Activated naive CD4-positive, alpha-beta T cell treated with anti-CD3 and anti-CD28 coated beads for 36 hours (primary cell): ENCODE data around the gene NBEAL2. TPM values are rescaled to one million over a fixed set of nuclear protein-coding genes. Genes with fewer than 3 reads are reported as not detected.

ENCODE experiments used
- CTCF ChIA-PET: fragments of 350-600 bp; sonication (Branson Sonifier 250); formaldehyde crosslinking; loops from one replicate; lab custom pipeline; 2021; ENCODE audit warnings: antibody characterized with exemption; lab: Charles Lee
- DNase-seq: peaks from one replicate; pipeline ENCODE4 v3.0.0-alpha.2; 2020
- H3K27ac Mint-ChIP-seq: one replicate; pipeline ENCODE4 v1.8.0; 2021; ENCODE audit warnings: mild to moderate bottlenecking, mixed read lengths
- H3K27me3 Mint-ChIP-seq: one replicate; pipeline ENCODE4 v1.8.0; 2021; ENCODE audit warnings: low read depth, mixed read lengths
- H3K36me3 Mint-ChIP-seq: one replicate; pipeline ENCODE4 v1.8.0; 2021; ENCODE audit warnings: low read depth, mixed read lengths
- H3K4me1 Mint-ChIP-seq: one replicate; pipeline ENCODE4 v1.8.0; 2021; ENCODE audit warnings: low read depth, mixed read lengths
- H3K4me3 Mint-ChIP-seq: one replicate; pipeline ENCODE4 v1.8.0; 2021; ENCODE audit warnings: mild to moderate bottlenecking, moderate library complexity, mixed read lengths
- H3K9me3 Mint-ChIP-seq: one replicate; pipeline ENCODE4 v1.8.0; 2021; ENCODE audit warnings: mixed read lengths
- intact Hi-C: fragments of 100-400 bp; cut with micrococcal nuclease; formaldehyde crosslinking; loops from one replicate; pipeline ENCODE4 v1.15.1; 2023
- total RNA-seq, 2 experiments: library from RNA; stranded (reverse); gene quantifications; one replicate each; pipeline ENCODE4 v1.2.3, GENCODE V29; 2021

Gene NBEAL2
- total RNA-seq, 2 experiments from 2014 or later, result 85.0 to 92.4 TPM

GRCh38 chr3:47011371-47011770, 31.9 kb downstream of the NBEAL2 start:
- no peak overlapping the region for H3K27ac Mint-ChIP-seq
- H3K27me3 Mint-ChIP-seq, result no peaks in the 10 kb centered on the region
- no peak overlapping the region for H3K4me3 Mint-ChIP-seq
- peaks cover 9% of the 10 kb centered on the region for H3K36me3 Mint-ChIP-seq
- CTCF ChIA-PET, result no interaction called here
- intact Hi-C loops, result no loop called here
- peak; percentile 3 for DNase-seq
- H3K9me3 Mint-ChIP-seq, result no peaks in the 10 kb centered on the region
- peaks cover 2% of the 10 kb centered on the region for H3K4me1 Mint-ChIP-seq

- peaks cover 15% of the 10 kb centered on the region for H3K4me1 Mint-ChIP-seq
- H3K27ac Mint-ChIP-seq, result peak overlapping the region; percentile 12
- intact Hi-C loops, result no loop called here
- H3K36me3 Mint-ChIP-seq, result peaks cover 13% of the 10 kb centered on the region
- no peak overlapping the region for H3K4me3 Mint-ChIP-seq
- no peaks in the 10 kb centered on the region for H3K9me3 Mint-ChIP-seq
- CTCF ChIA-PET, result no interaction called here
- H3K27me3 Mint-ChIP-seq, result no peaks in the 10 kb centered on the region
- DNase-seq, result peak; percentile 5
Observed at GRCh38 chr3:47012342-47013230, 33.1 kb downstream of the NBEAL2 start.

- Mint-ChIP-seq H3K27me3 (no peaks in the 10 kb centered on the region), H3K9me3 (no peaks in the 10 kb centered on the region), H3K27ac (no peak overlapping the region), H3K4me3 (no peak overlapping the region), H3K36me3 (peaks cover 14% of the 10 kb centered on the region), H3K4me1 (peaks cover 21% of the 10 kb centered on the region)
- peak; percentile 3 for DNase-seq
- intact Hi-C loops, result no loop called here
- CTCF ChIA-PET, result no interaction called here
Observed at GRCh38 chr3:47013231-47013630, 33.8 kb downstream of the NBEAL2 start.

- Mint-ChIP-seq H3K4me3 (no peak overlapping the region), H3K9me3 (no peaks in the 10 kb centered on the region), H3K4me1 (peaks cover 26% of the 10 kb centered on the region), H3K36me3 (peaks cover 16% of the 10 kb centered on the region), H3K27ac (no peak overlapping the region), H3K27me3 (no peaks in the 10 kb centered on the region)
- DNase-seq, result no peak
- intact Hi-C loops, result no loop called here
- CTCF ChIA-PET, result interaction anchor here (0.6 kb wide), 1 partner anchor 305 kb away, joined by 3 read pairs; no protein-coding TSS in a partner anchor
Observed at GRCh38 chr3:47014036-47014435, 34.6 kb downstream of the NBEAL2 start.

- no peaks in the 10 kb centered on the region for H3K27me3 Mint-ChIP-seq
- peak overlapping the region; percentile 28 for H3K27ac Mint-ChIP-seq
- H3K4me1 Mint-ChIP-seq, result peaks cover 37% of the 10 kb centered on the region
- H3K36me3 Mint-ChIP-seq, result peaks cover 16% of the 10 kb centered on the region
- intact Hi-C loops, result loop anchor here (5.0 kb wide), 3 partner anchors 267 to 367 kb away; partner anchors contain the start of genes KIF9, KLHL18 and PTPN23
- no peak for DNase-seq
- H3K4me3 Mint-ChIP-seq, result no peak overlapping the region
- H3K9me3 Mint-ChIP-seq, result no peaks in the 10 kb centered on the region
- CTCF ChIA-PET, result interaction anchor here (0.6 kb wide), 1 partner anchor 12 kb away, joined by 3 read pairs; no protein-coding TSS in a partner anchor
Observed at GRCh38 chr3:47015151-47015550, 35.7 kb downstream of the NBEAL2 start.

GRCh38 chr3:47016086-47016933, 36.8 kb downstream of the NBEAL2 start:
- CTCF ChIA-PET, result no interaction called here
- intact Hi-C loops, result loop anchor here (2.0 to 5.0 kb wide), 4 partner anchors 30 to 366 kb away; partner anchors contain the start of genes KIF9, KLHL18 and PTPN23
- Mint-ChIP-seq H3K27ac (peak overlapping the region; percentile 70), H3K27me3 (no peaks in the 10 kb centered on the region), H3K9me3 (no peaks in the 10 kb centered on the region), H3K4me3 (no peak overlapping the region), H3K4me1 (peaks cover 40% of the 10 kb centered on the region), H3K36me3 (peaks cover 13% of the 10 kb centered on the region)
- no peak for DNase-seq

- Mint-ChIP-seq H3K4me1 (peaks cover 40% of the 10 kb centered on the region), H3K27me3 (no peaks in the 10 kb centered on the region), H3K4me3 (peak overlapping the region; percentile 2), H3K27ac (peak overlapping the region; percentile 70), H3K36me3 (peaks cover 13% of the 10 kb centered on the region), H3K9me3 (no peaks in the 10 kb centered on the region)
- CTCF ChIA-PET, result no interaction called here
- peak; percentile 61 for DNase-seq
- intact Hi-C loops, result loop anchor here (2.0 to 5.0 kb wide), 4 partner anchors 30 to 365 kb away; partner anchors contain the start of genes KIF9, KLHL18 and PTPN23
Observed at GRCh38 chr3:47016934-47017435, 37.5 kb downstream of the NBEAL2 start.

GRCh38 chr3:47017504-47018268, 38.2 kb downstream of the NBEAL2 start:
- Mint-ChIP-seq H3K4me3 (no peak overlapping the region), H3K27me3 (no peaks in the 10 kb centered on the region), H3K36me3 (peaks cover 13% of the 10 kb centered on the region), H3K27ac (peak overlapping the region; percentile 70), H3K4me1 (peaks cover 42% of the 10 kb centered on the region), H3K9me3 (no peaks in the 10 kb centered on the region)
- CTCF ChIA-PET, result no interaction called here
- no peak for DNase-seq
- intact Hi-C loops, result loop anchor here (2.0 to 5.0 kb wide), 4 partner anchors 31 to 365 kb away; partner anchors contain the start of genes KIF9, KLHL18 and PTPN23

- CTCF ChIA-PET, result no interaction called here
- Mint-ChIP-seq H3K4me3 (no peak overlapping the region), H3K27me3 (no peaks in the 10 kb centered on the region), H3K4me1 (peaks cover 42% of the 10 kb centered on the region), H3K36me3 (peaks cover 13% of the 10 kb centered on the region), H3K9me3 (no peaks in the 10 kb centered on the region), H3K27ac (peak overlapping the region; percentile 55)
- intact Hi-C loops, result loop anchor here (5.0 kb wide), 3 partner anchors 264 to 364 kb away; partner anchors contain the start of genes KIF9, KLHL18 and PTPN23
- DNase-seq, result no peak
Observed at GRCh38 chr3:47018269-47018611, 38.8 kb downstream of the NBEAL2 start.

GRCh38 chr3:47019201-47019600, 39.7 kb downstream of the NBEAL2 start:
- Mint-ChIP-seq H3K27ac (peak overlapping the region; percentile 55), H3K9me3 (no peaks in the 10 kb centered on the region), H3K4me1 (peaks cover 42% of the 10 kb centered on the region), H3K4me3 (no peak overlapping the region), H3K36me3 (peaks cover 13% of the 10 kb centered on the region), H3K27me3 (no peaks in the 10 kb centered on the region)
- CTCF ChIA-PET, result interaction anchor here (0.6 kb wide), 1 partner anchor 744 kb away, joined by 4 read pairs; no protein-coding TSS in a partner anchor
- DNase-seq, result peak; percentile 75
- intact Hi-C loops, result loop anchor here (1.0 to 5.0 kb wide), 6 partner anchors 12 to 363 kb away; partner anchors contain the start of genes KIF9, KLHL18, PTPN23 and SETD2

GRCh38 chr3:47020311-47020710, 40.8 kb downstream of the NBEAL2 start:
- no peaks in the 10 kb centered on the region for H3K27me3 Mint-ChIP-seq
- CTCF ChIA-PET, result interaction anchor here (1.2 kb wide), 1 partner anchor 145 kb away, joined by 3 read pairs; no protein-coding TSS in a partner anchor
- H3K4me3 Mint-ChIP-seq, result no peak overlapping the region
- DNase-seq, result no peak
- H3K36me3 Mint-ChIP-seq, result peaks cover 13% of the 10 kb centered on the region
- intact Hi-C loops, result no loop called here
- no peak overlapping the region for H3K27ac Mint-ChIP-seq
- H3K4me1 Mint-ChIP-seq, result peaks cover 49% of the 10 kb centered on the region
- no peaks in the 10 kb centered on the region for H3K9me3 Mint-ChIP-seq
